Ectodermal cell (in vitro differentiated cells): ENCODE data around the gene MOK.

Experiments
- H3K27ac ChIP-seq: 2 replicates; pipeline ENCODE4 v1.7.0; 2013; ENCODE audit warnings: mild to moderate bottlenecking, low read depth, low read length; ENCODE audit not compliant: insufficient read depth, poor library complexity, severe bottlenecking
- H3K27me3 ChIP-seq: 2 replicates; pipeline ENCODE4 v1.7.0; 2013; ENCODE audit warnings: mild to moderate bottlenecking, low read length; ENCODE audit not compliant: insufficient read depth, control insufficient read depth, poor library complexity, severe bottlenecking
- H3K36me3 ChIP-seq: one replicate; pipeline ENCODE4 v1.7.0; 2013; ENCODE audit warnings: low read length; ENCODE audit not compliant: control insufficient read depth, insufficient read depth
- H3K4me1 ChIP-seq: one replicate; pipeline ENCODE4 v1.7.0; 2013; ENCODE audit warnings: low read length; ENCODE audit not compliant: control insufficient read depth, insufficient read depth
- H3K4me3 ChIP-seq: 2 replicates; pipeline ENCODE4 v1.7.0; 2013; ENCODE audit warnings: low read depth, low read length, control low read depth; ENCODE audit not compliant: insufficient read depth
- H3K9me3 ChIP-seq: 2 replicates; pipeline ENCODE4 v1.7.0; 2013; ENCODE audit warnings: mild to moderate bottlenecking, low read length, moderate library complexity; ENCODE audit not compliant: control insufficient read depth
- WGBS, 2 experiments: methylation state at CpG; one replicate each; pipeline ENCODE4 v1.1.7; 2013; ENCODE audit warnings: missing lambda C conversion rate in 2 of 2; 5-methylcytosine and 5-hydroxymethylcytosine counted together

Gene MOK

GRCh38 chr14:102225936-102226335 lies 79.0 kb downstream of the MOK start:
- H3K27ac ChIP-seq = no peak overlapping the region
- no peak overlapping the region for H3K4me3 ChIP-seq
- H3K36me3 ChIP-seq = peaks cover 3% of the 10 kb centered on the region
- no peaks in the 10 kb centered on the region for H3K9me3 ChIP-seq
- no peaks in the 10 kb centered on the region for H3K4me1 ChIP-seq
- 94 to 95% methylated on average over 15 of the region's 15 CpGs for WGBS, 2 experiments
- no peaks in the 10 kb centered on the region for H3K27me3 ChIP-seq

GRCh38 chr14:102225386-102225785 lies 79.6 kb downstream of the MOK start:
- 94 to 95% methylated on average over 7 of the region's 7 CpGs for WGBS, 2 experiments
- no peaks in the 10 kb centered on the region for H3K4me1 ChIP-seq
- H3K27me3 ChIP-seq = no peaks in the 10 kb centered on the region
- peaks cover 3% of the 10 kb centered on the region for H3K36me3 ChIP-seq
- H3K27ac ChIP-seq = no peak overlapping the region
- no peak overlapping the region for H3K4me3 ChIP-seq
- no peaks in the 10 kb centered on the region for H3K9me3 ChIP-seq

GRCh38 chr14:102223682-102224081 lies 81.3 kb downstream of the MOK start:
- Histone ChIP-seq H3K4me3 (no peak overlapping the region), H3K27ac (no peak overlapping the region), H3K9me3 (no peaks in the 10 kb centered on the region), H3K36me3 (peaks cover 3% of the 10 kb centered on the region), H3K27me3 (no peaks in the 10 kb centered on the region), H3K4me1 (no peaks in the 10 kb centered on the region)
- WGBS, 2 experiments = 95 to 98% methylated on average over 6 of the region's 6 CpGs

GRCh38 chr14:102222751-102223150 lies 82.2 kb downstream of the MOK start:
- no peaks in the 10 kb centered on the region for H3K4me1 ChIP-seq
- H3K4me3 ChIP-seq = no peak overlapping the region
- H3K27me3 ChIP-seq = no peaks in the 10 kb centered on the region
- H3K27ac ChIP-seq = no peak overlapping the region
- 95 to 97% methylated on average over 27 of the region's 28 CpGs for WGBS, 2 experiments
- no peaks in the 10 kb centered on the region for H3K9me3 ChIP-seq
- H3K36me3 ChIP-seq = peaks cover 3% of the 10 kb centered on the region

DNA sequence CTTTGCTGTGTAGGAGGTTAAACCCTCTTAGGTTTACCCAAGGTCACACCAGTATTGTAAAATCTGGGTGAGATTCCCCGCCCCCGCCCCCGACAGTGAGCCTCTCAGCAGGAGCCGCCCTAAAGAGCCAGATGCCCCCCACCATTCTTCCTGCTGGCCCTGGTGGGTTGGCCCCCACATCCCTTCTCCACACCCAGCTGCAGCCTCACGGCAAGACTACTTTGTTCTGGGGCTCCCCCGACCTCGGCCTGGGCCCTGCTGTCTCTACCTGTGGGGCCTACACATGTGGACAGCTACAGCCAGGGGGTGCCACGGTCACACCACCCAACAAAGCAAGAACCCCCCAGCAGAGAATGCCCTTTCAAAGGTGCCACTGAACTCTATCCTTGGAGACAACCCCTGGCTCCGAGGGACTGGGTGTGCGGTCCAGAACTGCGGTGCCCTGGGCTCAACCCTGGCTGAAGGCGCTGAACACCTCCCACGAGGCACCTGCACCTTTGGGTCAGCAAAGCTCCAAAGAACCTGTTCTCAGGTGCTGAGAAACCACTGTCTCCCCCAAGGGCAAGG lies 82.9 kb downstream of the MOK start:
- Histone ChIP-seq H3K36me3 (peaks cover 3% of the 10 kb centered on the region), H3K4me3 (no peak overlapping the region), H3K9me3 (no peaks in the 10 kb centered on the region), H3K4me1 (no peaks in the 10 kb centered on the region), H3K27me3 (no peaks in the 10 kb centered on the region), H3K27ac (no peak overlapping the region)
- 88 to 89% methylated on average over 13 of the region's 13 CpGs for WGBS, 2 experiments

DNA sequence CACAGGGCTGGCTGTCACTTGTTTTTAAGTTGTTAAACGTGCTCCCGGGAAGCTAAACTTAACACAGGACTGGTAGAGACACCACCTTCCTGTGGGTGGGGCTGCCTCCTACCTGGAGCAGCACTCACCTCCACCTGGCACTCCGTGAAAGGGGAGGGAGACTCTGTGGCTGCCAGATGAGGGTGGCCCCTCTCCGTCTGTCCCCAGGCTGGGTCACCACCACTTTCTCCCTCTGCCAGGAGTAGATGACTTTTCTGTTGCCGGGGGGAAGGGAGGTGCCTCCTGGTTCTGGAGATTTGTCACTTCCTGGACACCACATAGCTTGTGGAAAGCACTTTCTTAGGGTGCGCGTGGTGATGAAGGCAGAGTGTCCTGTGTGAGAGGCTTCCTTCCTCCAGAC lies 83.9 kb downstream of the MOK start:
- Histone ChIP-seq H3K9me3 (no peaks in the 10 kb centered on the region), H3K4me3 (no peak overlapping the region), H3K4me1 (no peaks in the 10 kb centered on the region), H3K27me3 (no peaks in the 10 kb centered on the region), H3K36me3 (peaks cover 3% of the 10 kb centered on the region), H3K27ac (no peak overlapping the region)
- 77 to 78% methylated on average over 7 of the region's 7 CpGs for WGBS, 2 experiments

DNA sequence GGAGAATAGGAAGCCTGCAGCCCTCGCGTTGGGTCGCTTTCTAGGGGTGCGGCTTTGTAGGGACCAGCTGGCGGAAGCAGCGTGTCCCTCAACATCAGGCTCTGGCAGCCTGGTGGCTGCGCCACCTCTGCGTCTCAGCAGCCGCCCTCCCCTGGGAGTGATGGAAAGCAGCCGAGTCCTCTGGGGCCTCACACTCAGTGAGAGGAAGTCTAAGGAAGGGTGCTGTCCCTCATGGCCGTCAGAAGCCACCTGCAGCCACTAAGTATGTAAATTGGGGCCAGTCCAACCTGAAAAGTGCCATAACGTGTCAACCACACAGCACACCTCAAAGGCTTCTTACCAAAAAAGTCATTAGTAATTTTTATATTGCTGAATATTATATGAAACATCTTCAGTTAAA lies 84.9 kb downstream of the MOK start:
- no peak overlapping the region for H3K27ac ChIP-seq
- H3K4me3 ChIP-seq = no peak overlapping the region
- WGBS, 2 experiments = 93% methylated on average over 11 to 12 of the region's 12 CpGs
- peaks cover 8% of the 10 kb centered on the region for H3K4me1 ChIP-seq
- no peaks in the 10 kb centered on the region for H3K9me3 ChIP-seq
- no peaks in the 10 kb centered on the region for H3K27me3 ChIP-seq
- H3K36me3 ChIP-seq = peaks cover 3% of the 10 kb centered on the region

GRCh38 chr14:102219316-102219715 lies 85.6 kb downstream of the MOK start:
- 95% methylated on average over 16 of the region's 16 CpGs for WGBS, 2 experiments
- Histone ChIP-seq H3K36me3 (peaks cover 3% of the 10 kb centered on the region), H3K27ac (no peak overlapping the region), H3K4me3 (no peak overlapping the region), H3K27me3 (no peaks in the 10 kb centered on the region), H3K4me1 (peaks cover 8% of the 10 kb centered on the region), H3K9me3 (no peaks in the 10 kb centered on the region)

GRCh38 chr14:102218688-102219087 lies 86.3 kb downstream of the MOK start:
- Histone ChIP-seq H3K27me3 (no peaks in the 10 kb centered on the region), H3K27ac (no peak overlapping the region), H3K9me3 (no peaks in the 10 kb centered on the region), H3K4me3 (no peak overlapping the region), H3K36me3 (peaks cover 3% of the 10 kb centered on the region), H3K4me1 (peaks cover 8% of the 10 kb centered on the region)
- 91 to 92% methylated on average over 16 of the region's 16 CpGs for WGBS, 2 experiments

DNA sequence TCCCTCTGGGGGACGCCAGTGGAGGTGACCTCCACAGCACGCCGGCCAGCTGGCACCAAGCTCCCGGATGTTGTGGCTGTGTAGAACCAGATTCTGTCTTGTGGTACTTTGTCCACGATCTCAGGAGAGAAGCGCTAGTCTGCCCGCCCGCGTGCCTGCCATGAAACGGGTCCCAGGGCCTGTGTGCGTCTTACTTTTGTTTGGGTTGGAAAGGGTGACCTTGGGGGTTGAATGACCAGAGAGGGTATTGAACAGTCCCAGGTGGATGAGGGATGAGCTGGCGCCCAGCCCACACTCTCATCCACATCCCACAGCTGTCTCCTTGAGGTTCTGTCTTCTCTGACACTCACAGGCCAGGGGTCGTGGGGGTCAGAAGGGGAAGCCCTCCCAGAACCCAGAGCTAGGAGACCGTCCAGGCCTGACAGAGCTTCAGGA lies 87.0 kb downstream of the MOK start:
- no peaks in the 10 kb centered on the region for H3K9me3 ChIP-seq
- H3K4me3 ChIP-seq = no peak overlapping the region
- H3K36me3 ChIP-seq = peaks cover 3% of the 10 kb centered on the region
- no peak overlapping the region for H3K27ac ChIP-seq
- no peaks in the 10 kb centered on the region for H3K27me3 ChIP-seq
- H3K4me1 ChIP-seq = peaks cover 8% of the 10 kb centered on the region
- WGBS, 2 experiments = 93 to 94% methylated on average over 14 of the region's 14 CpGs

- Histone ChIP-seq H3K4me1 (peaks cover 8% of the 10 kb centered on the region), H3K4me3 (no peak overlapping the region), H3K36me3 (no peaks in the 10 kb centered on the region), H3K27me3 (no peaks in the 10 kb centered on the region), H3K9me3 (no peaks in the 10 kb centered on the region), H3K27ac (no peak overlapping the region)
- 96 to 97% methylated on average over 10 of the region's 10 CpGs for whole genome bisulfite sequencing, 2 experiments
Observed at GRCh38 chr14:102217399-102217798, 87.6 kb downstream of the MOK start.
